Measurements from ENCODE around the gene C1orf174.

- TF ChIP-seq, protein P1, sequence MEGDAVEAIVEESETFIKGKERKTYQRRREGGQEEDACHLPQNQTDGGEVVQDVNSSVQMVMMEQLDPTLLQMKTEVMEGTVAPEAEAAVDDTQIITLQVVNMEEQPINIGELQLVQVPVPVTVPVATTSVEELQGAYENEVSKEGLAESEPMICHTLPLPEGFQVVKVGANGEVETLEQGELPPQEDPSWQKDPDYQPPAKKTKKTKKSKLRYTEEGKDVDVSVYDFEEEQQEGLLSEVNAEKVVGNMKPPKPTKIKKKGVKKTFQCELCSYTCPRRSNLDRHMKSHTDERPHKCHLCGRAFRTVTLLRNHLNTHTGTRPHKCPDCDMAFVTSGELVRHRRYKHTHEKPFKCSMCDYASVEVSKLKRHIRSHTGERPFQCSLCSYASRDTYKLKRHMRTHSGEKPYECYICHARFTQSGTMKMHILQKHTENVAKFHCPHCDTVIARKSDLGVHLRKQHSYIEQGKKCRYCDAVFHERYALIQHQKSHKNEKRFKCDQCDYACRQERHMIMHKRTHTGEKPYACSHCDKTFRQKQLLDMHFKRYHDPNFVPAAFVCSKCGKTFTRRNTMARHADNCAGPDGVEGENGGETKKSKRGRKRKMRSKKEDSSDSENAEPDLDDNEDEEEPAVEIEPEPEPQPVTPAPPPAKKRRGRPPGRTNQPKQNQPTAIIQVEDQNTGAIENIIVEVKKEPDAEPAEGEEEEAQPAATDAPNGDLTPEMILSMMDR (IDR thresholded peaks at IDR 0.05) = no peak
- no peak for TF ChIP-seq POLR2A (IDR thresholded peaks at IDR 0.05)
These were observed 4.1 kb downstream of the C1orf174 start for GRCh38 chr1:3895951-3896325.
